ENCODE results near the gene PLXNA4. TPM values are rescaled to one million over a fixed set of nuclear protein-coding genes. Genes with fewer than 3 reads are reported as not detected.

Gene PLXNA4
- total and polyA plus RNA-seq, 4 donors, result 0.04 to 1.1 (median 0.41) TPM

- TF ChIP-seq GABPA (IDR thresholded peaks at IDR 0.05 in 1 of 2, conservative IDR thresholded peaks at IDR 0.05 in 1 of 2) (no peak), FOXA1 (IDR thresholded peaks at IDR 0.05) (no peak), NR2F2 (IDR thresholded peaks at IDR 0.05) (no peak), HNF4A (conservative IDR thresholded peaks at IDR 0.05) (no peak), MAX (IDR thresholded peaks at IDR 0.05) (no peak)
- TF ChIP-seq, protein P1, sequence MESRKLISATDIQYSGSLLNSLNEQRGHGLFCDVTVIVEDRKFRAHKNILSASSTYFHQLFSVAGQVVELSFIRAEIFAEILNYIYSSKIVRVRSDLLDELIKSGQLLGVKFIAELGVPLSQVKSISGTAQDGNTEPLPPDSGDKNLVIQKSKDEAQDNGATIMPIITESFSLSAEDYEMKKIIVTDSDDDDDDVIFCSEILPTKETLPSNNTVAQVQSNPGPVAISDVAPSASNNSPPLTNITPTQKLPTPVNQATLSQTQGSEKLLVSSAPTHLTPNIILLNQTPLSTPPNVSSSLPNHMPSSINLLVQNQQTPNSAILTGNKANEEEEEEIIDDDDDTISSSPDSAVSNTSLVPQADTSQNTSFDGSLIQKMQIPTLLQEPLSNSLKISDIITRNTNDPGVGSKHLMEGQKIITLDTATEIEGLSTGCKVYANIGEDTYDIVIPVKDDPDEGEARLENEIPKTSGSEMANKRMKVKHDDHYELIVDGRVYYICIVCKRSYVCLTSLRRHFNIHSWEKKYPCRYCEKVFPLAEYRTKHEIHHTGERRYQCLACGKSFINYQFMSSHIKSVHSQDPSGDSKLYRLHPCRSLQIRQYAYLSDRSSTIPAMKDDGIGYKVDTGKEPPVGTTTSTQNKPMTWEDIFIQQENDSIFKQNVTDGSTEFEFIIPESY (IDR thresholded peaks at IDR 0.05), result no peak
- Histone ChIP-seq H3K36me3 (ENCODE audit: control insufficient read depth in 4 of 4, insufficient read depth in 3 of 4, low read depth in 1 of 4, low read length in 3 of 4) (no peaks in the 10 kb centered on the region), H3K9me3 (ENCODE audit: control insufficient read depth in 4 of 4, low read length in 3 of 4) (no peaks in the 10 kb centered on the region), H3K27me3 (ENCODE audit: control insufficient read depth in 4 of 4, insufficient read depth in 4 of 4, low read length in 3 of 4) (no peaks in the 10 kb centered on the region), H3K4me3 (ENCODE audit: low read depth in 1 of 3, low read length in 3 of 3) (no peak overlapping the region), H3K9ac (ENCODE audit: low read depth in 1 of 2, low read length in 2 of 2) (no peak overlapping the region), H3K4me1 (ENCODE audit: control insufficient read depth in 4 of 4, insufficient read depth in 4 of 4, low read length in 3 of 4) (no peaks in the 10 kb centered on the region), H3K27ac (ENCODE audit: low read depth in 1 of 2, low read length in 2 of 2) (no peak overlapping the region)
- no peak for DNase-seq (ENCODE audit: low spot score)
- WGBS, result 94% methylated on average over 2 of the region's 2 CpGs
These were observed 378.5 kb downstream of the PLXNA4 start for GRCh38 chr7:132197772-132198171.

DNA sequence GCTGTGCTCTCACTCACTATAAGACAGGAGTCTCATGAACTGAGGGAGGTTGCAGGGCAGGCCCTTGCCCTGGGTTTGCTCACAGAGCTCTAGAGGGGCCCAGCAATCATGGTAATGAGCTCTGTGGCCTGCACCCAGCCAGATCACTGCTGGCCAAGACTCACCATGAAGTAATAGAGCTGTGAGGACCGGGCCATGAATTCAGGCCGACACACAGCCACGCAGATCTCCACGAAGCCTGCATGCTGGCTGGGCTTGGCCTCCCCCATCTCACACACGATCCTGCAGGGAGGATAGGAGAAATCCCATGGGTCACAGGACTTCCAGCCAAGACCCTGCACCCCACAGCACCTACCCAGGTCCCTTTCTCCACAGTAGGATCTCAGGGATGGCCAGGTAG, 382.4 kb downstream of the PLXNA4 start:
- Histone ChIP-seq H3K9ac (ENCODE audit: low read depth in 1 of 2, low read length in 2 of 2) (no peak overlapping the region), H3K27me3 (ENCODE audit: control insufficient read depth in 4 of 4, insufficient read depth in 4 of 4, low read length in 3 of 4) (no peaks in the 10 kb centered on the region), H3K27ac (ENCODE audit: low read depth in 1 of 2, low read length in 2 of 2) (no peak overlapping the region), H3K9me3 (ENCODE audit: control insufficient read depth in 4 of 4, low read length in 3 of 4) (no peaks in the 10 kb centered on the region), H3K36me3 (ENCODE audit: control insufficient read depth in 4 of 4, insufficient read depth in 3 of 4, low read depth in 1 of 4, low read length in 3 of 4) (no peaks in the 10 kb centered on the region), H3K4me3 (ENCODE audit: low read depth in 1 of 3, low read length in 3 of 3) (no peak overlapping the region), H3K4me1 (ENCODE audit: control insufficient read depth in 4 of 4, insufficient read depth in 4 of 4, low read length in 3 of 4) (no peaks in the 10 kb centered on the region)
- TF ChIP-seq HNF4A (conservative IDR thresholded peaks at IDR 0.05) (no peak), FOXA1 (IDR thresholded peaks at IDR 0.05) (no peak), TAF1 (conservative IDR thresholded peaks at IDR 0.05) (no peak), HNF4G (IDR thresholded peaks at IDR 0.05) (no peak), JUND (IDR thresholded peaks at IDR 0.05) (no peak), YY1 (IDR thresholded peaks at IDR 0.05) (no peak), SP1 (IDR thresholded peaks at IDR 0.05) (no peak), RAD21 (IDR thresholded peaks at IDR 0.05) (no peak), MAX (IDR thresholded peaks at IDR 0.05) (no peak), EGR1 (IDR thresholded peaks at IDR 0.05; ENCODE audit: low read depth in 2 of 2) (no peak), GABPA (IDR thresholded peaks at IDR 0.05 in 1 of 2, conservative IDR thresholded peaks at IDR 0.05 in 1 of 2) (no peak), RXRA (IDR thresholded peaks at IDR 0.05) (no peak), NR2F2 (IDR thresholded peaks at IDR 0.05) (no peak), FOXA2 (IDR thresholded peaks at IDR 0.05) (no peak)
- TF ChIP-seq, protein P2, sequence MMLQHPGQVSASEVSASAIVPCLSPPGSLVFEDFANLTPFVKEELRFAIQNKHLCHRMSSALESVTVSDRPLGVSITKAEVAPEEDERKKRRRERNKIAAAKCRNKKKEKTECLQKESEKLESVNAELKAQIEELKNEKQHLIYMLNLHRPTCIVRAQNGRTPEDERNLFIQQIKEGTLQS (IDR thresholded peaks at IDR 0.05), result no peak
- TF ChIP-seq, protein P1 (IDR thresholded peaks at IDR 0.05), result no peak
- TF ChIP-seq, protein P3, sequence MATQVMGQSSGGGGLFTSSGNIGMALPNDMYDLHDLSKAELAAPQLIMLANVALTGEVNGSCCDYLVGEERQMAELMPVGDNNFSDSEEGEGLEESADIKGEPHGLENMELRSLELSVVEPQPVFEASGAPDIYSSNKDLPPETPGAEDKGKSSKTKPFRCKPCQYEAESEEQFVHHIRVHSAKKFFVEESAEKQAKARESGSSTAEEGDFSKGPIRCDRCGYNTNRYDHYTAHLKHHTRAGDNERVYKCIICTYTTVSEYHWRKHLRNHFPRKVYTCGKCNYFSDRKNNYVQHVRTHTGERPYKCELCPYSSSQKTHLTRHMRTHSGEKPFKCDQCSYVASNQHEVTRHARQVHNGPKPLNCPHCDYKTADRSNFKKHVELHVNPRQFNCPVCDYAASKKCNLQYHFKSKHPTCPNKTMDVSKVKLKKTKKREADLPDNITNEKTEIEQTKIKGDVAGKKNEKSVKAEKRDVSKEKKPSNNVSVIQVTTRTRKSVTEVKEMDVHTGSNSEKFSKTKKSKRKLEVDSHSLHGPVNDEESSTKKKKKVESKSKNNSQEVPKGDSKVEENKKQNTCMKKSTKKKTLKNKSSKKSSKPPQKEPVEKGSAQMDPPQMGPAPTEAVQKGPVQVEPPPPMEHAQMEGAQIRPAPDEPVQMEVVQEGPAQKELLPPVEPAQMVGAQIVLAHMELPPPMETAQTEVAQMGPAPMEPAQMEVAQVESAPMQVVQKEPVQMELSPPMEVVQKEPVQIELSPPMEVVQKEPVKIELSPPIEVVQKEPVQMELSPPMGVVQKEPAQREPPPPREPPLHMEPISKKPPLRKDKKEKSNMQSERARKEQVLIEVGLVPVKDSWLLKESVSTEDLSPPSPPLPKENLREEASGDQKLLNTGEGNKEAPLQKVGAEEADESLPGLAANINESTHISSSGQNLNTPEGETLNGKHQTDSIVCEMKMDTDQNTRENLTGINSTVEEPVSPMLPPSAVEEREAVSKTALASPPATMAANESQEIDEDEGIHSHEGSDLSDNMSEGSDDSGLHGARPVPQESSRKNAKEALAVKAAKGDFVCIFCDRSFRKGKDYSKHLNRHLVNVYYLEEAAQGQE (IDR thresholded peaks at IDR 0.05), result no peak
- TF ChIP-seq, protein P4, sequence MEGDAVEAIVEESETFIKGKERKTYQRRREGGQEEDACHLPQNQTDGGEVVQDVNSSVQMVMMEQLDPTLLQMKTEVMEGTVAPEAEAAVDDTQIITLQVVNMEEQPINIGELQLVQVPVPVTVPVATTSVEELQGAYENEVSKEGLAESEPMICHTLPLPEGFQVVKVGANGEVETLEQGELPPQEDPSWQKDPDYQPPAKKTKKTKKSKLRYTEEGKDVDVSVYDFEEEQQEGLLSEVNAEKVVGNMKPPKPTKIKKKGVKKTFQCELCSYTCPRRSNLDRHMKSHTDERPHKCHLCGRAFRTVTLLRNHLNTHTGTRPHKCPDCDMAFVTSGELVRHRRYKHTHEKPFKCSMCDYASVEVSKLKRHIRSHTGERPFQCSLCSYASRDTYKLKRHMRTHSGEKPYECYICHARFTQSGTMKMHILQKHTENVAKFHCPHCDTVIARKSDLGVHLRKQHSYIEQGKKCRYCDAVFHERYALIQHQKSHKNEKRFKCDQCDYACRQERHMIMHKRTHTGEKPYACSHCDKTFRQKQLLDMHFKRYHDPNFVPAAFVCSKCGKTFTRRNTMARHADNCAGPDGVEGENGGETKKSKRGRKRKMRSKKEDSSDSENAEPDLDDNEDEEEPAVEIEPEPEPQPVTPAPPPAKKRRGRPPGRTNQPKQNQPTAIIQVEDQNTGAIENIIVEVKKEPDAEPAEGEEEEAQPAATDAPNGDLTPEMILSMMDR (IDR thresholded peaks at IDR 0.05; ENCODE audit: low read depth, low read length, missing input control), result no peak
- DNase-seq (ENCODE audit: low spot score), result no peak
- 90% methylated on average over 5 of the region's 5 CpGs for WGBS
